ENCODE measurements around the gene FLOT2. TPM values are rescaled to one million over a fixed set of nuclear protein-coding genes. Genes with fewer than 3 reads are reported as not detected.

Gene FLOT2
- total and polyA plus RNA-seq, 3 donors from 2014 or later: 20.9 to 33.2 (median 31.3) TPM

DNA sequence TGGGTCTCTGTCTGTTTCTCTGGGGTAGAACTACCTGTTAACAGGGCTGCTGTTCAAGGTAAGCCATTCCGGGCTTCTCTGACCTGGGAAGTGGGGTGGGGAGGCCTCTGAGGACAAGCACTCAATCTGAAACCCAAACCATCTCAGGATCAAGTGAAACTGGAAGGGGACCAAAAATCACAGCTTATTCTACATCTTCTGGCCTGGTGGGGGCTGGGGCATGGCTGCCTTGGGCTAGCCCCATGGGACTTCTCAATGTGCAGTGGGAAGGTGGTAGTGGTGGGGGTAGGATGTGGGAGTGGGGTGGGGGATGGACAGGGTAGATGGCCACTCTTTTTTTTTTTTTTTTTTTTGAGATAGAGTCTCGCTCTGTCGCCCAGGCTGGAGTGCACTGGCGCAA is 5.5 kb downstream of the FLOT2 start:
- Histone ChIP-seq H3K4me1 (peaks cover 13% of the 10 kb centered on the region), H3K27ac (no peak overlapping the region), H3K9me3 (no peaks in the 10 kb centered on the region), H3K27me3 (no peaks in the 10 kb centered on the region), H3K4me3 (no peak overlapping the region), H3K36me3 (ENCODE audit: low read depth, missing control alignments) (no peaks in the 10 kb centered on the region)
- intact Hi-C loops (cut with DNase I; ENCODE audit: low total_unique reads): no loop called here
- WGBS, 2 donors: 98 to 99% methylated on average over 3 to 4 of the region's 4 CpGs
- TF ChIP-seq, protein P1, sequence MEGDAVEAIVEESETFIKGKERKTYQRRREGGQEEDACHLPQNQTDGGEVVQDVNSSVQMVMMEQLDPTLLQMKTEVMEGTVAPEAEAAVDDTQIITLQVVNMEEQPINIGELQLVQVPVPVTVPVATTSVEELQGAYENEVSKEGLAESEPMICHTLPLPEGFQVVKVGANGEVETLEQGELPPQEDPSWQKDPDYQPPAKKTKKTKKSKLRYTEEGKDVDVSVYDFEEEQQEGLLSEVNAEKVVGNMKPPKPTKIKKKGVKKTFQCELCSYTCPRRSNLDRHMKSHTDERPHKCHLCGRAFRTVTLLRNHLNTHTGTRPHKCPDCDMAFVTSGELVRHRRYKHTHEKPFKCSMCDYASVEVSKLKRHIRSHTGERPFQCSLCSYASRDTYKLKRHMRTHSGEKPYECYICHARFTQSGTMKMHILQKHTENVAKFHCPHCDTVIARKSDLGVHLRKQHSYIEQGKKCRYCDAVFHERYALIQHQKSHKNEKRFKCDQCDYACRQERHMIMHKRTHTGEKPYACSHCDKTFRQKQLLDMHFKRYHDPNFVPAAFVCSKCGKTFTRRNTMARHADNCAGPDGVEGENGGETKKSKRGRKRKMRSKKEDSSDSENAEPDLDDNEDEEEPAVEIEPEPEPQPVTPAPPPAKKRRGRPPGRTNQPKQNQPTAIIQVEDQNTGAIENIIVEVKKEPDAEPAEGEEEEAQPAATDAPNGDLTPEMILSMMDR (IDR thresholded peaks at IDR 0.05): no peak
- TF ChIP-seq POLR2A (IDR thresholded peaks at IDR 0.05): no peak
- no peak for DNase-seq

DNA sequence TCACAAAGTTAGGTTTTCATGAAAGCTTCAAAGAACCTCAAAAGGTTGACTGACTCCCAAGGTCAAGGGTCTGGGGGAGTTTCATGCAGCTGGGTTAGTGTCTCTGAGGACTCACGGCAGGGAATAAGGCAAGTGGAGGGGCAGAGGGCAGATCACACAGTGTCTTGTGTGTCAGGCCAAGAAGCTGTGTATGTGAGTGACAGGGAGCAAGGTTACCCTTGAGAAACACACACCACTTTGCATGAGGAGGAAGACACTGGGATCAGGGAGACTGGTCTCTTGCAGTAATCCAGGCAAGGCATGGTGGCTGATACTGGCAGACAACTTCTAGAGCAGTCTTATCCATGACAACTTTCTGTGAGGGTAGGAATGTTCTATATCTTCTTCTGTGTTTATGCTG is 6.3 kb downstream of the FLOT2 start:
- intact Hi-C loops (cut with DNase I; ENCODE audit: low total_unique reads): no loop called here
- no peak overlapping the region for H3K27ac ChIP-seq

DNA sequence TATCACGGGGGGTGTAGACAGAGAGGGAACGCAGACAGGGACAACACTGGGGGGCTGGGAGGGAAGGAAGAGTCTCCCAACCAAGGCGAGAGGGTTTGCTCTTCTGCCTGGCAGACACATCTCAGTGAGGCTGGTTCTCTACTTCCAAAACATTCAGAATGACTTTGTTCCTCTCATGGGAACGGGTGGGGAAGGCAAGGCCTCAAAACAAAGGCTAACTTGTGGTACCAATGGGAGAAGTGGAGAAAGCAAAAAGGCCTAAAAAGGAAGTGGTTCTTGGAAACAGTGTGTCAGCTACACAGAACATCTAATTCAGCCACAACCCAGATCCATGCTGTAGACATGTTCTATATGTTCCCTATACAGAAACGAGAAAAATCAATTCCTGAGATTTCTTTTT is 7.5 kb downstream of the FLOT2 start:
- DNase-seq: no peak
- Histone ChIP-seq H3K36me3 (ENCODE audit: low read depth, missing control alignments) (no peaks in the 10 kb centered on the region), H3K4me3 (no peak overlapping the region), H3K4me1 (no peaks in the 10 kb centered on the region), H3K9me3 (no peaks in the 10 kb centered on the region), H3K27me3 (no peaks in the 10 kb centered on the region), H3K27ac (no peak overlapping the region)
- WGBS, 2 donors: 68 to 84% methylated on average over 5 of the region's 5 CpGs
- no peak for TF ChIP-seq POLR2A (IDR thresholded peaks at IDR 0.05)
- TF ChIP-seq, protein P1 (IDR thresholded peaks at IDR 0.05): no peak
- intact Hi-C loops (cut with DNase I; ENCODE audit: low total_unique reads): no loop called here

More for the DNA sequence above, 6.3 kb downstream of the FLOT2 start:
- TF ChIP-seq, protein P1 (IDR thresholded peaks at IDR 0.05): no peak
- no peak for TF ChIP-seq POLR2A (IDR thresholded peaks at IDR 0.05)
- no peaks in the 10 kb centered on the region for H3K27me3 ChIP-seq
- no peaks in the 10 kb centered on the region for H3K36me3 ChIP-seq (ENCODE audit: low read depth, missing control alignments)
- WGBS, 2 donors: 61 to 80% methylated on average over 1 of the region's 1 CpG
- peaks cover 7% of the 10 kb centered on the region for H3K4me1 ChIP-seq
- no peak overlapping the region for H3K4me3 ChIP-seq
- no peak for DNase-seq
- no peaks in the 10 kb centered on the region for H3K9me3 ChIP-seq

DNA sequence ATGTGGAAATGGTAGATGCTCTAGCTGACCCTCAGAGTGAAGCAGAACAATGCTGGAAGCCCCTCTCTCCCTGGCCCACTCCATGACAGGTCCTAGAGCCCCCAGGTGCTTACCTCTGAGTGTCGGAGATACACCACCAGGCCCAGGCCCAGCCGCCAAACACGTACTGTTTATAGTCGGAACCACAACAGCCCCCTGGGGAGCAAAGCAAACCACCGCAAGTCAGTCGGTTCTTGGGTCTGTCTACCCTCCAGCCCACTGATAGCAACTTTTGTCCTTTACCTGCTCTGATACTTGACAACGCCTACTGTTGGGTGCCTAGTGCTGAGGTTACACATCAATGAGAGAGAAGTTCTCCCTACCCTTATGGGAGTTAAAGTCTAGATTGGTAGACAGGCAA is 8.7 kb downstream of the FLOT2 start:
- H3K4me1 ChIP-seq: no peaks in the 10 kb centered on the region

More for the DNA sequence above, 8.7 kb downstream of the FLOT2 start:
- Histone ChIP-seq H3K27ac (no peak overlapping the region), H3K4me3 (no peak overlapping the region), H3K27me3 (no peaks in the 10 kb centered on the region), H3K9me3 (no peaks in the 10 kb centered on the region), H3K36me3 (ENCODE audit: low read depth, missing control alignments) (no peaks in the 10 kb centered on the region)
- no peak for DNase-seq
- WGBS, 2 donors: 86 to 95% methylated on average over 5 to 7 of the region's 7 CpGs
- TF ChIP-seq, protein P1 (IDR thresholded peaks at IDR 0.05): no peak
- TF ChIP-seq POLR2A (IDR thresholded peaks at IDR 0.05): no peak
- intact Hi-C loops (cut with DNase I; ENCODE audit: low total_unique reads): no loop called here
